ENCODE data around the gene IL4R. TPM values are rescaled to one million over a fixed set of nuclear protein-coding genes. Genes with fewer than 3 reads are reported as not detected.
"Not testable (repeated sequence)": the region's sequence is repeated elsewhere in the genome, so short reads cannot be mapped to it uniquely, and the experiment has no call there.

IL4R gene
- total RNA-seq, 1 donor from 2014 or later: 85.8 TPM

GRCh38 chr16:27327586-27327915 lies 13.8 kb downstream of the IL4R start:
- no peak for DNase-seq (ENCODE audit: low spot score)

GRCh38 chr16:27328937-27329336 lies 15.2 kb downstream of the IL4R start:
- no peak for DNase-seq (ENCODE audit: low spot score)

DNA sequence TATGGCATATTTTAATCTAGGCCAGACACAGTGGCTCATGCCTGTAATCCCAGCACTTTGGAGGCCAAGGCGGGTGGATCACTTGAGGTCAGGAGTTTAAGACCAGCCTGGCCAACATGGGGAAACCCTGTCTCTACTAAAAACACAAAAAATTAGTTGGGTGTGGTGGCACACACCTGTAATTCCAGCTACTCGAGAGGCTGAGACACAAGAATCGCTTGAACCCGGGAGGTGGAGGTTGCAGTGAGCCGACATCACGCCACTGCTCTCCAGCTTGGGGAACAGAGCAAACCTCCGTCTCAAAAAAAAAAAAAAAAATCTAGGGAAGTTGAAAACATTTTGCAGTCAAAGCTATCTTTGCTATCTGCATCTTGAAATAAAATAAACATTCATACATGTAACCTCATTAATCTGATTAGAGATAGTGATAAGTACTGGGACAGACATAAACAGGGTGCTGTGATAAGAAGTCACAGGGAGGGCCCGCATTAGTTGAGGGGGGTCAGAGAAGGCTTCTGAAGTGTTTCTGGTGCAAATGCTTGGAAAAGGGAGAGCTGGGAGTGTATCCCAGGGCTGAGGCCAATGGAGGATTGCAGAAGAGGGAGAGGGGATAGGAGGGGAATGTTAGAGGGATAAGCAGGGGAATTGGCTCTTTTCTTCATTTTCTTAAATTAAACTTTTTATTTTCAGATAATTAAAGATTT lies 15.8 kb downstream of the IL4R start:
- DNase-seq (ENCODE audit: low spot score): not testable (repeated sequence)

- no peak for DNase-seq (ENCODE audit: low spot score)
These were observed 16.8 kb downstream of the IL4R start for GRCh38 chr16:27330542-27330941.

- no peak for DNase-seq (ENCODE audit: low spot score)
These were observed 18.3 kb downstream of the IL4R start for GRCh38 chr16:27332105-27332504.

DNA sequence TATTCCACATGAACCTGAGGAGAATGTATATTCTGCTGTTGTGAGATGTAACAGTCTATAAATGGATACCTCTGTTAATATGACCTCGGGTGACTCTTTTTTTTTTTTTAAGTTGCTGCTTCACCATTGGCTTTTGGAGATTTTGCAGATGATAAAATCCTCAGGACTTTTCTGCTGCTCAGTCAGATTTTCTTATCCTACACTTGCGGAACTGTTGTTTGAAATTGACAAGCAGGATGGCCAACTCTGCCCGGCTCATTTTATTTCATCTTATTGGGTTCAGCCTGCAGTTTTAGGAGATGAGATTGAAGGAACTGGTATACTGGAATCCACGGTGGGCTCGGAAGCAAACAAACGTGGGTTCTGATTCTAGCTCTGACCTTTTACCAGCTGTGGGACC lies 19.3 kb downstream of the IL4R start:
- no peak for DNase-seq (ENCODE audit: low spot score)

GRCh38 chr16:27333549-27333948 lies 19.8 kb downstream of the IL4R start:
- no peak for DNase-seq (ENCODE audit: low spot score)

- DNase-seq (ENCODE audit: low spot score): no peak
These were observed 20.5 kb downstream of the IL4R start for GRCh38 chr16:27334192-27334764.

GRCh38 chr16:27334838-27335237 lies 21.1 kb downstream of the IL4R start:
- DNase-seq (ENCODE audit: low spot score): no peak

DNA sequence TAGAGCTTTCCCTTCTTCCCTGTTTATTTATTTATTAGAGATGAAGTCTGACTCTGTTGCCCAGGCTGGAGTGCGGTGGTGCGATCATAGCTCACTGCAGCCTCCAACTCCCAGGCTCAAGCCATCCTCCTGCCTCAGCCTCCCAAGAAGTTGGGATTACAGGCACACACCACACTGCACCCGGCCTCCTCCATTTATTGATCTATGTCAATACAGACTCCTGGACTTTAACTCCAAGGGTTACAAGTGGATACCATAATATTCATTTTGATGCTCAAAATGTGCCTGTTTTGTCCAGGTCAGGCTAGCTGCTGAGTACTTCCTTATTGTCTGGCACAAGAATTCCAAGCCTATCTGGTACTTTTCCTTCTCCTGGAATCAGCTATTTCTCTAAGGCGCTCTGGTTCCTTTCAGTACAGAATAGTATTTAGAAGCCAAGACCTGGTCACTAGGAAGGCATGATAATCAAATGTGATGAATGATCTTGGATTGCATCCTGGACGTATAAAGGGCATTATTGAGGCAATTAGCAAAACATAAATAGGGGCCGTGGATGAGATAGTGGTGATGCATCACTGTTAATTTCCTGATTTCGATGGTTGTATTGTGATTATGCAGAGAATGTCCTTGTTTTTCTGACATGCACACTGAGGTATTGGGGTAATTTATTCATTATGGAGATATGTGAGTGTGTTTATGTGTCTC lies 21.7 kb downstream of the IL4R start:
- no peak for DNase-seq (ENCODE audit: low spot score)

DNA sequence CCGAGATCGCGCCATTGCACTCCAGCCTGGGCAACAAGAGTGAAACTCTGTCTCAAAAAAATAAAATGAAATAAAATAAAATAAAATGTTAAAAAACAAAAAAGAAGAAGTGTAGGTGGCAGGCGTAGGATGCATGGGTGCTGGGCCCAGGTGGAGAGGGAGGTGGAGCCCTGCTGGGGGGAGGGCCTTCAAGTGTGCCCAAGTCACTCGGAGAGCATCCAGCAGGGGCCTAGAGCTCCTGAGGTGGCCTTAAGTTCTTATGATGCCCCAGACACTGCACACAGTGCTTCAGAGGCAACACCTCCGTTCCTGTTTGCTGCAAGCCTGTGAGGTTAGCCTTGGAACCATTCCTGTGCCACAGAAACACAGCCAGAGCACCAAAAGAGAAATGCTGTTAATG lies 23.2 kb downstream of the IL4R start:
- no peak for DNase-seq (ENCODE audit: low spot score)

DNA sequence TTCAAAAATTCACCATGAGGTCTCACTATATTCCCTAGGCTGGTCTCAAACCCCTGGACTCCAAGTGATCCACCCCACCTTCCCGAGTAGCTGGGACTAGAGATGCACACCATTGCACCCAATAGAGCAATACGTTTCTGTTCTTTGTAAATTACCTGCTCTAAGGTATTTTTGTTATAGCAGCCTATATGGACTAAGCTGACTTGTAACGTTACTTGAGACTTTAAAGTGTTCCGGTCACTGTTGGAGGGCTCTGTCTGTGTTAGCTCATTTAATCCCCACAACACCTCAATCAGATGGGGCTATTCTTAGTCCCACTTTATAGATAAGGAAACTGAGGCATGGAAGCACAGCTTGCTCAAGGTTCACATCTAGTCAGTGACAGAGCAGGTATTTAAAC lies 25.4 kb downstream of the IL4R start:
- DNase-seq (ENCODE audit: low spot score): no peak

DNA sequence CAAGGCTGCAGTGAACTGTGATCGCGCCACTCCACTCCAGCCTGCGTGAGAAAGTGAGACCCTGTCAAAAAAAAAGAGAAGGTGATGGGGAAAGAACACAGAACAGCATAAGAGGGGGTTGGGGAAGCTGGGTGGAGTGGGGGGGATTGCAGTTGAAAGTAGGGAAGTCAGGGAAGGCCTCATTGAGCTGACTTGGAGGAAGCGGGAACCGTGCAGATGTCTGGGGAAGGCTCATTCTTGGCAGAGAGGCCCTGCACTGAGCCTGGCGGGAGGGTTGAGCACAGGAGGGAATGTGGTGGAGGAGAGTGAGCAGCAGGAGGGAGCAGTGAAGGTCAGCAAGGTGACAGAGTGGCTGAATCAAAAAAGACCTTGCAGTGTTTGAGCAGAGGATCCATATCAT lies 26.9 kb downstream of the IL4R start:
- DNase-seq (ENCODE audit: low spot score): no peak

GRCh38 chr16:27341549-27341948 lies 27.8 kb downstream of the IL4R start:
- no peak for DNase-seq (ENCODE audit: low spot score)

GRCh38 chr16:27341971-27342370 lies 28.2 kb downstream of the IL4R start:
- DNase-seq (ENCODE audit: low spot score): no peak

DNA sequence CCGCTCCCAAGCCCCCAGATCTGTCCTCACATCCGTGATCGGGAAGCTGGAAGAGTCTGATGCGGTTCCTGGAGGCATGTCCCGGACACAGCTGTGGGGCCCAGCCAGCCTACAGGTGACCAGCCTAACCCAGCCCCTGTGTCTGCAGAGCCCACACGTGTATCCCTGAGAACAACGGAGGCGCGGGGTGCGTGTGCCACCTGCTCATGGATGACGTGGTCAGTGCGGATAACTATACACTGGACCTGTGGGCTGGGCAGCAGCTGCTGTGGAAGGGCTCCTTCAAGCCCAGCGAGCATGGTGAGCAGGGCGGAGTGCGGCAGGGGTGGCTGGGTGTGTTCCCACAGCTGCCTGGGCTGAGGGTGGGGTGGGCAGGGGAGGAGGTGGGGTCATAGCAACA lies 30.9 kb downstream of the IL4R start:
- no peak for DNase-seq (ENCODE audit: low spot score)

DNA sequence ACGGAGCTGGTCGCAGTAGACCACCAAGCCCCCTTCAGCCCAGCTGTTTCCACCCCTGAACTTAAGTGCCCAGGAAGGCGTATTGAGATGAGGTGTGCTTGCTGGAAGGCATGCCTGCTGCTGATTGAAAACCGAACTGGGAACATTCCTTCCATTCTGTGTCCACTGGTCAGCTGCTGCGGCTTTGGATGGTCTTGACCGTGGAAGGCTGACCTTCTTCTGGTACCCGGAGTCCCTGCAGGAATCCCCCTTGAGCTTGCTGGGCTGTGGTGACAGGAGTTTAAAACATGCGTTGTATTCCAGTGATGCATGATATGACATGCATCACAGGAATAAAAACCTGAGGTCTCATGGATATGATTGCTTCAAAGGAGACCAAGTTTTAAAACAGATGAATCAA lies 31.4 kb downstream of the IL4R start:
- DNase-seq (ENCODE audit: low spot score): no peak

DNA sequence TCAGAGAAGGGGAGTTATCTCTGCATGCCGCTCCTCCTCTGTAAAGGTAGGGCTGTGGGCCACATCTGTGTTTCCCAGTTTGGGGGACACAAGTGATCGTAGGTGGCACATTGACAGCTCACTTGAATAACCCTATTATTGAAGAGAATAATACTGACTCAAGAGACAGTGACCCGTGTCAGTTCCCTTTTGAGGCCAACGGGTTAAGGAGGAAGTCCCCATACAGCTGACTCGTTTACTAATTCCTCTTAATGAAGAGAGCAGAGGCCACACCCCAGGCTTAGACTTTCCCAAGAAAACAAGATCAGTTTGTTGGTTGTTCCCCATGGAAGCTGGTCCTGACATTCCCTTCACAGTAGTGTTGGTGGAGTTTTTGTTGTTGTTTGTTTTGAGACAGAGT lies 33.0 kb downstream of the IL4R start:
- DNase-seq (ENCODE audit: low spot score): no peak

- DNase-seq (ENCODE audit: low spot score): no peak
These were observed 34.3 kb downstream of the IL4R start for GRCh38 chr16:27347930-27348685.

DNA sequence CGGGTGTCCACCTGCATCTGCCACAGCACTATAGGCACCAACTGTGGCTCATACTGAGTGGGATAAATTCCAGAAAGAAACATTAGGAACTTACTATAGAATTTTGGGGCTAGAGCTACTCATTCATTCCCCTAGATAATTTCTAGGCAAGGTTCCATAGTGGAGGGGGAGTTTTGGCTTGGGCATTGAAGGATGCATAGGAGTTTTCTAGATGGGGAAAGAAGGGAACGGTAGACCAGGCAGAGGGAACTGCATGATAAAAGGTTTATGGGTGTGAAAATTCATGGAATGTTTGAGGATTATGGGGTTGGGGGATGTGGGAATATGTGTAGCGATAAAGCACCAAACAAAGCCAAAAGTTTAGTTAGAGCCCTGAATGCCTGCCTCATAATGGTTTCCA lies 35.5 kb downstream of the IL4R start:
- no peak for DNase-seq (ENCODE audit: low spot score)

DNA sequence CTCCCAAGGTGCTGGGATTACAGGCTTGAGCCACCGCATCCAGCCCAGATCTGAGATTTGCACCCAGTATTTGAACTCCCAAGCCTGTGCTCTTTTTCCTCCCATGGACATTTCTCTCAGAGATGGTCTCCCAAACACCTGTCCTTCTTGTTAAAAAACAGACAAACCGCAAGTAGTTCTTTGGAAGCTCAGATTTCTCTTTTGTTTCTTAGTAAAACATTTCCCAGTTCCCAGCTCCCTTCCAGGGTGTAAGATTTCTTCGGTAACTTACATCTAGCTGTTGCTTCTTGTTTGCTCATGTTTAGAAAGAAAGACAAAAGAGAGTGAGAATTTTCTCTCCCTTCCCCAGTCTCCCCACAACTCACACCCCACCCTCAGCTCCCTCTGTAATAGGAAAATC lies 36.2 kb downstream of the IL4R start:
- no peak for DNase-seq (ENCODE audit: low spot score)

DNA sequence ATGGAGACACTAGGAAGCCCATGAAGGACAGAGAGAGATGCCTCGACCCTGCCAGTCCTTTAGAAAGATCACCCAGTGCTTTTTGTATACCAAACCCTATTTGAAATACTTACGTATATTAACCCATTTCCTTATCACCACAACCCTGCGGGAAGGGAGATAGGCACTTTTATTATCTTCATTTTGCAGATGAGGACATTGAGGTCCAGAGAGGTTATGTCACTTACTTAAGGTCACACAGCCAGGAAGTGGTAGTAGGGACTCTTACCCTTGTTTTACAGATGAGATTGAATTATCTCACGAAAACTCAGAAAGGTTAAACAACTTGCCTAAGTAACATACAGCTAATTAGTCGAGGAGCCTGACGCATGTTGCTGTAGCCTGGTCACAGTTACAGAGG lies 38.2 kb downstream of the IL4R start:
- no peak for DNase-seq (ENCODE audit: low spot score)

All from mesenteric fat pad (tissue), 1 donor.